Kidney (tissue), 14 donors: ENCODE data around the gene CSNK1D. TPM values are rescaled to one million over a fixed set of nuclear protein-coding genes. Genes with fewer than 3 reads are reported as not detected.
A peak's percentile ranks its signal among the peaks of the same experiment; 100 is the strongest.

Experiments
- DNase-seq, 5 donors: peaks; one replicate each; pipeline ENCODE4 v3.0.0-alpha.2; 2013 to 2020
- FAIRE-seq: peaks from 2 replicates; lab custom pipeline; 2012; peaks lifted over from hg19 to GRCh38; lab: Jason Lieb, UNC
- H3K27ac ChIP-seq, 2 donors: one replicate each; pipeline ENCODE4 v1.7.0; 2013; ENCODE audit warnings: low read depth in 2 of 2, low read length in 2 of 2, inconsistent platforms in 1 of 2
- H3K27me3 ChIP-seq: one replicate; pipeline ENCODE4 v1.7.1; 2013; ENCODE audit warnings: low read length, inconsistent platforms; ENCODE audit not compliant: control insufficient read depth, insufficient read depth
- H3K36me3 ChIP-seq, 3 donors: one replicate each; pipeline versions ENCODE4 v1.7.0 to v1.7.1; 2013; ENCODE audit warnings: low read length in 3 of 3, control low read depth in 1 of 3, inconsistent platforms in 1 of 3; ENCODE audit not compliant: insufficient read depth in 3 of 3, control insufficient read depth in 2 of 3
- H3K4me1 ChIP-seq, 3 donors: one replicate each; pipeline versions ENCODE4 v1.7.0 to v1.7.1; 2013; ENCODE audit warnings: low read length in 3 of 3, inconsistent platforms in 1 of 3, low read depth in 1 of 3; ENCODE audit not compliant: control insufficient read depth in 2 of 3, insufficient read depth in 2 of 3
- H3K4me3 ChIP-seq, 3 donors: one replicate each; pipeline versions ENCODE4 v1.7.0 to v1.8.1; 2013; ENCODE audit warnings: low read length in 3 of 3, control low read depth in 1 of 3, inconsistent platforms in 1 of 3
- H3K9ac ChIP-seq, 3 donors: one replicate each; pipeline versions ENCODE4 v1.7.0 to v1.7.1; 2013; ENCODE audit warnings: low read length in 3 of 3, control low read depth in 1 of 3, inconsistent platforms in 1 of 3
- H3K9me3 ChIP-seq, 3 donors: one replicate each; pipeline versions ENCODE4 v1.7.0 to v1.7.1; 2013; ENCODE audit warnings: low read length in 3 of 3, control low read depth in 1 of 3, inconsistent platforms in 1 of 3; ENCODE audit not compliant: control insufficient read depth in 2 of 3, insufficient read depth in 1 of 3
- intact Hi-C: fragments of 100-400 bp; cut with DNase I; formaldehyde crosslinking; loops from one replicate; pipeline ENCODE4 v1.11.1; 2022
- polyA plus RNA-seq: library from polyadenylated mRNA; stranded (reverse); fragments of 350-450 nt; fragmentation: Illumina TruSeq; extraction: RNeasy Lipid Tissue Mini Kit (QIAGEN cat#74804); gene quantifications from one replicate; pipeline ENCODE4 v1.2.3, GENCODE V29; 2014; ENCODE audit warnings: low read depth, low replicate concordance; ENCODE audit not compliant: insufficient read depth
- total RNA-seq: library from RNA; stranded (reverse); fragmentation: NEBNext Ultra II Directional; extraction: Animal tissue kit (Norgen Biotek cat#: 25700); gene quantifications from one replicate; pipeline ENCODE4 v1.2.1, GENCODE V29; 2021
- TF ChIP-seq, protein P1 (sequence below): IDR thresholded peaks from 3 replicates; pipeline ENCODE4 v1.5.1; 2012; ENCODE audit warnings: mild to moderate bottlenecking, moderate library complexity, borderline replicate concordance; ENCODE audit not compliant: insufficient read depth; ENCODE audit errors: extremely low read depth
- donor health status: control.
- donor health status: control.
- donor health status: control.
- donor health status: control.
- donor health status: control.
- donor health status: DM: yes; HTN: yes; CAD: no.
- donor health status: Normal renal cell carcinoma (clear cell type).

Gene CSNK1D
- total and polyA plus RNA-seq, 2 donors from 2014 or later: 69.7 to 160 TPM

DNA sequence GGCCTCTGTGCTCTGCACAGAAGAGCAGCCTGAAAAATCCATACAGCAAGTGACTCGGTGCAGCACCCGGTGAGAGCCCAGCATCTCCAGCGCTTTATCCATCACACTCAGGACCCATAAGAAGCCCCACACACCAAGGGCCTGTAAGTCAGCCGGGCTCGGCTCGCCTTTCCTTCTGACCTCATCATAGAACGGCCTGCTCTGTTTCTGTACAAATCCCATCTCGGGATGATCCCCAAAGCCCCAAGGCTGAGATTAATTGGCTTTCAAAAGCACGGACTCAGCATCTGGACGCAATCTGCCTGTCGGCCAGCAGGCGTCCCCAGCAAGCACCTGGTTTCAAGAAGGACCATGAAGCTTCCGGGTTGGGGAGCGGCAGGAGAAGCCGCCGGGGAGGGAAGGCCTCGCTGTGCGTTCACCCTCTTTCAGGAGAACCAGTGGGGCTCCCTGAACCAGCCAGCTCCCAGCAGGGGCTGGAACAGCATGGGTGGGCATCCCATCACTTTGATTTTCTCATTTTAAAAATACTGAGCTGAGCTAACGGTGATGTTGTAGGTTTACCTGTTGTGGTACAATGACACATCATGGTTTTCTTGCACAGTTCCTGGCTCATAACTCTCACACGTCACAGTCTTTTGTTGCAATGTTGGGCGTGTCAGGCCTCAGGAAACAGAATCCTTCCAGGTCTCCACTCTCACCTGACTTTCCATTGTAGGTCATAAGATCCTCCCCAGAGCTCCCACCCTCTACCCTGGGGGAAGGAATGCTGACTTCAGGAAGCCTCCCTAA is 67.6 kb downstream of the CSNK1D start:
- Histone ChIP-seq H3K27me3 (no peaks in the 10 kb centered on the region), H3K4me1 (peaks cover 0 to 2% (median 0%) of the 10 kb centered on the region in 3 donors), H3K9ac (no peak overlapping the region), H3K36me3 (no peaks in the 10 kb centered on the region), H3K9me3 (no peaks in the 10 kb centered on the region), H3K27ac (peak overlapping the region; percentile 28 to 48), H3K4me3 (peak overlapping the region in 1 of 3 donors; percentile 26)
- intact Hi-C loops: loop anchor here (10.0 kb wide), 1 partner anchor 119 kb away; no protein-coding TSS in a partner anchor
- DNase-seq (peak; percentile 72 to 94 (median 81)), FAIRE-seq (no peak)
- TF ChIP-seq, protein P1, sequence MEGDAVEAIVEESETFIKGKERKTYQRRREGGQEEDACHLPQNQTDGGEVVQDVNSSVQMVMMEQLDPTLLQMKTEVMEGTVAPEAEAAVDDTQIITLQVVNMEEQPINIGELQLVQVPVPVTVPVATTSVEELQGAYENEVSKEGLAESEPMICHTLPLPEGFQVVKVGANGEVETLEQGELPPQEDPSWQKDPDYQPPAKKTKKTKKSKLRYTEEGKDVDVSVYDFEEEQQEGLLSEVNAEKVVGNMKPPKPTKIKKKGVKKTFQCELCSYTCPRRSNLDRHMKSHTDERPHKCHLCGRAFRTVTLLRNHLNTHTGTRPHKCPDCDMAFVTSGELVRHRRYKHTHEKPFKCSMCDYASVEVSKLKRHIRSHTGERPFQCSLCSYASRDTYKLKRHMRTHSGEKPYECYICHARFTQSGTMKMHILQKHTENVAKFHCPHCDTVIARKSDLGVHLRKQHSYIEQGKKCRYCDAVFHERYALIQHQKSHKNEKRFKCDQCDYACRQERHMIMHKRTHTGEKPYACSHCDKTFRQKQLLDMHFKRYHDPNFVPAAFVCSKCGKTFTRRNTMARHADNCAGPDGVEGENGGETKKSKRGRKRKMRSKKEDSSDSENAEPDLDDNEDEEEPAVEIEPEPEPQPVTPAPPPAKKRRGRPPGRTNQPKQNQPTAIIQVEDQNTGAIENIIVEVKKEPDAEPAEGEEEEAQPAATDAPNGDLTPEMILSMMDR: peak; percentile 92

DNA sequence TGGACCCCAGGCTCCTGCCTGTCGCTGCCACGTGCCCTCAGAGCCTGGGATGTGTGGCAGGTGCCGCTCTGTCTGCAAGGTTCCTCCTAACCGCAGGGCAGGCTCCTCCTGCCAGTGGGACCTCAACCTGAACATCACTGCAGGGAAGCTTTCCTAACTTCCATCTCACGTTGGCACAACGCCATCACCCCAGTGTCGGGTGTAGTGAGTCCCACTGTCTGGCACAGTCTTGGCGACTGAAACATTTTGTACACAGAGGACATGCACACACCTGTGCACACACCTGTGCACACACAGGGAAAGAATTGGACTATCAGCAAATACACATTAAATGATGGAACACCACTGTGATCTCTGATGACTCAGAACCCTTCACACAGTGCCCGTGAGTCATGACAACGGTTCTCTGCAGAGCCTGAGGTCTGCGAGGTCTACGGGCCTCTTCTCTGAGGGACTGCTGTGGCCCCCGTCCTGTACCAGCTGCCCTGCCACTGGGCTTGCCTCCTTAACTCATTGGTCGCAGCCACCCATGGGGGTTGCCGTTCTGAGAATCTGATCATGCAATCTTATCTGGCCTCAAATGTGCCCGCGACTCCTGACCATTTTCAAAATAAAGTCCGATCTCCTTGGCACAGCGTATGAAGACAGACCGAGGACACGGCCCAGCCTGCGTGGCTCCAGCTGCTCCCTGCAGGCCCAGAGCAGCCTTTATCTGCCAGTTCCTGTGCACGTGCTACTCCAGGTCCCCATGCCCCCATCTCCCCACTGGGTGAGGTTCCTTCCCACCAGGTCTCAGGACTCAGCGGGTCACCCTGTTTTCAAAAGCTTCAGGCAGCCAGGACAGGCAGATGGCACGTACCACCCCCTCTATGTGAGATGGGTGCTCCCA is 68.4 kb downstream of the CSNK1D start:
- peaks cover 0 to 2% (median 0%) of the 10 kb centered on the region in 3 donors for H3K4me1 ChIP-seq
- TF ChIP-seq, protein P1: no peak
- no peak overlapping the region for H3K4me3 ChIP-seq
- DNase-seq: no peak
- intact Hi-C loops: loop anchor here (10.0 kb wide), 1 partner anchor 120 kb away; no protein-coding TSS in a partner anchor
- H3K9ac ChIP-seq: no peak overlapping the region
- no peaks in the 10 kb centered on the region for H3K36me3 ChIP-seq
- H3K27ac ChIP-seq: no peak overlapping the region
- FAIRE-seq: no peak
- H3K27me3 ChIP-seq: no peaks in the 10 kb centered on the region
- no peaks in the 10 kb centered on the region for H3K9me3 ChIP-seq

DNA sequence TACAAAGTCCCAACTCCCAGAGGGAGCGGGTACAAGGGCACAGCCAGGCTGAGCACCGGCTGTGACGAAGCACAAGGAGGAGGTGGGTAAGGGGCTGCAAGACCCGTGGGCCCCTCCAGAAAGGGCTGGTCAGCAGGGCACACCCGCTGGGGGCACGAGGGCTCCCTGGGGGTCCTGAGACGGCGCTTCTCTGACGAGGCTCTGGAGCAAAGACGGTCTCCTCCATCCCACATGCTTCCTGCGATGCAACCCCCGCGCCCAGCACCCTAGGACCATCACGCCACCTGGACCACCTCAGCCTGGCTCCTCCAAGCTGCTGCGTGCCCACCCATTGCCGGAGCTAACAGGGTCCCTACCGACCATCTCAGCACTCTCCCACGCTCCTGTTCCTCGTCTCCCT is 69.6 kb downstream of the CSNK1D start:
- H3K4me1 ChIP-seq: peaks cover 0 to 2% (median 0%) of the 10 kb centered on the region in 3 donors
- H3K27ac ChIP-seq: no peak overlapping the region
- no peak overlapping the region for H3K9ac ChIP-seq
- H3K4me3 ChIP-seq: no peak overlapping the region
- intact Hi-C loops: loop anchor here (10.0 kb wide), 1 partner anchor 121 kb away; no protein-coding TSS in a partner anchor
- TF ChIP-seq, protein P1: no peak
- no peak for DNase-seq
- no peaks in the 10 kb centered on the region for H3K9me3 ChIP-seq
- H3K27me3 ChIP-seq: no peaks in the 10 kb centered on the region
- peaks cover 0 to 7% (median 0%) of the 10 kb centered on the region in 3 donors for H3K36me3 ChIP-seq
- no peak for FAIRE-seq
